Kidney (tissue), 14 donors: ENCODE results near the gene BCKDHA. TPM values are rescaled to one million over a fixed set of nuclear protein-coding genes. Genes with fewer than 3 reads are reported as not detected.
A peak's percentile ranks its signal among the peaks of the same experiment; 100 is the strongest.

Experiments used
- DNase-seq, 5 donors: peaks; one replicate each; pipeline ENCODE4 v3.0.0-alpha.2; 2013 to 2020
- FAIRE-seq: peaks from 2 replicates; lab custom pipeline; 2012; peaks lifted over from hg19 to GRCh38; lab: Jason Lieb, UNC
- H3K27ac ChIP-seq, 2 donors: one replicate each; pipeline ENCODE4 v1.7.0; 2013; ENCODE audit warnings: low read depth in 2 of 2, low read length in 2 of 2, inconsistent platforms in 1 of 2
- H3K27me3 ChIP-seq: one replicate; pipeline ENCODE4 v1.7.1; 2013; ENCODE audit warnings: low read length, inconsistent platforms; ENCODE audit not compliant: control insufficient read depth, insufficient read depth
- H3K36me3 ChIP-seq, 3 donors: one replicate each; pipeline versions ENCODE4 v1.7.0 to v1.7.1; 2013; ENCODE audit warnings: low read length in 3 of 3, control low read depth in 1 of 3, inconsistent platforms in 1 of 3; ENCODE audit not compliant: insufficient read depth in 3 of 3, control insufficient read depth in 2 of 3
- H3K4me1 ChIP-seq, 3 donors: one replicate each; pipeline versions ENCODE4 v1.7.0 to v1.7.1; 2013; ENCODE audit warnings: low read length in 3 of 3, inconsistent platforms in 1 of 3, low read depth in 1 of 3; ENCODE audit not compliant: control insufficient read depth in 2 of 3, insufficient read depth in 2 of 3
- H3K4me3 ChIP-seq, 3 donors: one replicate each; pipeline versions ENCODE4 v1.7.0 to v1.8.1; 2013; ENCODE audit warnings: low read length in 3 of 3, control low read depth in 1 of 3, inconsistent platforms in 1 of 3
- H3K9ac ChIP-seq, 3 donors: one replicate each; pipeline versions ENCODE4 v1.7.0 to v1.7.1; 2013; ENCODE audit warnings: low read length in 3 of 3, control low read depth in 1 of 3, inconsistent platforms in 1 of 3
- H3K9me3 ChIP-seq, 3 donors: one replicate each; pipeline versions ENCODE4 v1.7.0 to v1.7.1; 2013; ENCODE audit warnings: low read length in 3 of 3, control low read depth in 1 of 3, inconsistent platforms in 1 of 3; ENCODE audit not compliant: control insufficient read depth in 2 of 3, insufficient read depth in 1 of 3
- intact Hi-C: fragments of 100-400 bp; cut with DNase I; formaldehyde crosslinking; loops from one replicate; pipeline ENCODE4 v1.11.1; 2022
- polyA plus RNA-seq: library from polyadenylated mRNA; stranded (reverse); fragments of 350-450 nt; fragmentation: Illumina TruSeq; extraction: RNeasy Lipid Tissue Mini Kit (QIAGEN cat#74804); gene quantifications from one replicate; pipeline ENCODE4 v1.2.3, GENCODE V29; 2014; ENCODE audit warnings: low read depth, low replicate concordance; ENCODE audit not compliant: insufficient read depth
- total RNA-seq: library from RNA; stranded (reverse); fragmentation: NEBNext Ultra II Directional; extraction: Animal tissue kit (Norgen Biotek cat#: 25700); gene quantifications from one replicate; pipeline ENCODE4 v1.2.1, GENCODE V29; 2021
- TF ChIP-seq, protein P1 (sequence below): IDR thresholded peaks from 3 replicates; pipeline ENCODE4 v1.5.1; 2012; ENCODE audit warnings: mild to moderate bottlenecking, moderate library complexity, borderline replicate concordance; ENCODE audit not compliant: insufficient read depth; ENCODE audit errors: extremely low read depth
- donor health status: control.
- donor health status: control.
- donor health status: control.
- donor health status: control.
- donor health status: control.
- donor health status: DM: yes; HTN: yes; CAD: no.
- donor health status: Normal renal cell carcinoma (clear cell type).

BCKDHA gene
- total and polyA plus RNA-seq, 2 donors from 2014 or later: 30.9 to 72.2 TPM

DNA sequence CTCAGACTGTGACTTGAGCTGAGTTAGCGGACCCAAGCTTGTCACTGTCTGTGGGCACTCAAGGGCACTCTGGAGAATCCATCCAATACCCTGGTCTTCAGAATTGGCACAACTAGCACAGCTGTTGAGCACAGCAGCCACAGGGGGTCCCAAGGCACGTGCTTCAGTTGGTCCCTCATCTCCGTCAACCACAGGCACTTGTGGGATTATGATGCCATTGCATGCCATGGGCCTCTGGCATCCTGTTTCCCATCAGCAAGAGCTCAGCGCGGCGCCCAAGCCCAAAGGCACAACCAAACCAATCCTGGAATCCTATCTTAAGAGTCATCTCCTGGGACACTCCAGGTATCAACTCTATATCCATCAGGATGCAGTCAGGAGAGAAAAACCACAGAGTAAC is 33.3 kb downstream of the BCKDHA start:
- H3K27me3 ChIP-seq: no peaks in the 10 kb centered on the region
- no peak overlapping the region for H3K4me3 ChIP-seq
- H3K36me3 ChIP-seq: peaks cover 3 to 18% (median 6%) of the 10 kb centered on the region in 3 donors
- H3K9me3 ChIP-seq: no peaks in the 10 kb centered on the region
- FAIRE-seq (no peak), DNase-seq (no peak)
- TF ChIP-seq, protein P1, sequence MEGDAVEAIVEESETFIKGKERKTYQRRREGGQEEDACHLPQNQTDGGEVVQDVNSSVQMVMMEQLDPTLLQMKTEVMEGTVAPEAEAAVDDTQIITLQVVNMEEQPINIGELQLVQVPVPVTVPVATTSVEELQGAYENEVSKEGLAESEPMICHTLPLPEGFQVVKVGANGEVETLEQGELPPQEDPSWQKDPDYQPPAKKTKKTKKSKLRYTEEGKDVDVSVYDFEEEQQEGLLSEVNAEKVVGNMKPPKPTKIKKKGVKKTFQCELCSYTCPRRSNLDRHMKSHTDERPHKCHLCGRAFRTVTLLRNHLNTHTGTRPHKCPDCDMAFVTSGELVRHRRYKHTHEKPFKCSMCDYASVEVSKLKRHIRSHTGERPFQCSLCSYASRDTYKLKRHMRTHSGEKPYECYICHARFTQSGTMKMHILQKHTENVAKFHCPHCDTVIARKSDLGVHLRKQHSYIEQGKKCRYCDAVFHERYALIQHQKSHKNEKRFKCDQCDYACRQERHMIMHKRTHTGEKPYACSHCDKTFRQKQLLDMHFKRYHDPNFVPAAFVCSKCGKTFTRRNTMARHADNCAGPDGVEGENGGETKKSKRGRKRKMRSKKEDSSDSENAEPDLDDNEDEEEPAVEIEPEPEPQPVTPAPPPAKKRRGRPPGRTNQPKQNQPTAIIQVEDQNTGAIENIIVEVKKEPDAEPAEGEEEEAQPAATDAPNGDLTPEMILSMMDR: no peak
- no peak overlapping the region for H3K27ac ChIP-seq
- intact Hi-C loops: no loop called here
- no peak overlapping the region for H3K9ac ChIP-seq
- H3K4me1 ChIP-seq: peaks cover 0 to 32% (median 9%) of the 10 kb centered on the region in 3 donors

DNA sequence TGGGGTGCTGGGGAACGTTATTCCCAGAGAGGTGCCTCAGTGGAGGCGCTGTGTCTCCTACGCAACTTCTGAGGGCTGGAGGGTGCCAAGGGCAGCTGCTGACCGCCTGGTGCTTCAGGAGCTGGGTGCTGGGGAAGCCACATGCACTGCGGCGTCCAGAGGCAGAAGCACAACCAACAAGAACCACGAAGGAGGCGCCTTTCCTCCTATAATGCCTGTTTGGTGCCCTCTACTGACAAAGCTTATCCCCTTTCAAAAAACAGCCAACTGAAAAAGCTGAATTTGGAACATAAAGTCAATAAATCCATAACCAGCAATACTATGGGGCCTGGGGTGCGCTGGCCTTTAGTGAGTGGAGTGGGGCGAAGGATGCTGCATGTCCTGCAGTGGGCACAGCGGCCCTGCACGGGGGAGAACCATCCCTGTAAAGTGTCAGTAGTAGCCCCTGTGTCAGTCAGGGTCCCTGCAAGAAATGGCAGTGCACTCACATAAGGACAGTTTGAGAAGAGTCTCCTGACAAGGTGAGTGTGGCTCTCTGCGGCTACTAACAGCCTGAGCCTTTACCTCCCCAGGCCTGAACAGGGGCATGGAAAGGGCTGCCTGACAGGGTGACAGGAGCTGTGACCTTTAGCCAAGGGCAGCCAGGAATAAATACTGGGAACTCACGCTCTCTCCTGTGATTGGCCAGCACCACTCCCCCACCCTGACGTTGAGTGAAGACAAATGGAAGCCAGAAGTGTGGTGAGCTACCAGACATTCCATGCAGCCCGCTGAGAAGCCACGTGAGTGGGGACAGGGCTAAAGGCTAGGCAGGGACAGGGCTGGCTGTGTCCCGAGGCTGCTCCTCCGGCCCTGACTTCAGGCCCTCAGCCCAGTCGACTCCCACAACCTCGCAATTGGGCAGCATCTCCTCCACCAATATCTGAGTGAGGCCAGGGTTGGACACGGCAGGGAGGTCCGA is 34.1 kb downstream of the BCKDHA start:
- Histone ChIP-seq H3K36me3 (peaks cover 3 to 23% (median 6%) of the 10 kb centered on the region in 3 donors), H3K9ac (no peak overlapping the region), H3K27me3 (no peaks in the 10 kb centered on the region), H3K27ac (peak overlapping the region in 1 of 2 donors; percentile 9), H3K9me3 (no peaks in the 10 kb centered on the region), H3K4me1 (peaks cover 0 to 30% (median 9%) of the 10 kb centered on the region in 3 donors), H3K4me3 (no peak overlapping the region)
- intact Hi-C loops: no loop called here
- DNase-seq (peak in 1 of 5 donors; percentile 36), FAIRE-seq (no peak)
- TF ChIP-seq, protein P1: peak; percentile 17

DNA sequence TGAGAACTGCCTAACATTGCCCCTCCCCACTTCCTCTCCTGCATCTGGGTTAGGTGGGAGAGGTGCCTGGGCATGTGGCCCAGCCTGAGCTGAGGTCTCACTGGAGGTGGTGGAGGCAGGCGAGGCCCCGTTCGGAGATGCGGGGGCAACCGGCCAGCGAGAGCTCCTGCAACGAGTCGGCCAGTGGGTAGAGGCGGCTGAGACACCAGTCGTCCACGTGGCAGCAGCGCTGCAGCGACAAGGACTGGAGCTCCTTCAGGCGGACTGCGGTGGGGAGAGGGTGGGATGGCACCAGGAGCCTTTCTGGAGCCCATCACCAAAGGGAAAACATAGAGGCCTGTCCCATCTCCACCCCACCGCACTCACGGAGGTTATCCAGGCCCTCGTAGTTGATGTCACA is 35.6 kb downstream of the BCKDHA start:
- Histone ChIP-seq H3K9ac (no peak overlapping the region), H3K4me3 (no peak overlapping the region), H3K4me1 (peaks cover 0 to 20% (median 9%) of the 10 kb centered on the region in 3 donors), H3K27me3 (no peaks in the 10 kb centered on the region), H3K27ac (no peak overlapping the region), H3K36me3 (peaks cover 3 to 25% (median 6%) of the 10 kb centered on the region in 3 donors), H3K9me3 (no peaks in the 10 kb centered on the region)
- TF ChIP-seq, protein P1: no peak
- peak in 1 of 5 donors; percentile 49 for DNase-seq
- FAIRE-seq: no peak
- intact Hi-C loops: no loop called here
